H1 (cell line): ENCODE results near the gene CDK19.

ENCODE experiments used
- ATF3 ChIP-seq: IDR thresholded peaks from 2 replicates; pipeline ENCODE4 v1.6.1; 2011; ENCODE audit warnings: low read depth, mild to moderate bottlenecking, low read length; ENCODE audit not compliant: insufficient read depth
- BACH1 ChIP-seq: IDR thresholded peaks from 2 replicates; pipeline ENCODE4 v1.6.1; 2012; ENCODE audit warnings: low read length, improper control_type of control experiment
- CBX8 ChIP-seq: fragments of 300-800, 300-1000 bp; sonication (generic); IDR thresholded peaks from 2 replicates; pipeline ENCODE4 v1.7.1; 2016; ENCODE audit warnings: low read depth, low read length, borderline replicate concordance
- CREB1 ChIP-seq: IDR thresholded peaks from 2 replicates; pipeline ENCODE4 v1.6.1; 2012; ENCODE audit warnings: inconsistent platforms
- EP300 ChIP-seq, 2 experiments: IDR thresholded peaks; 1 replicate in 1 of 2; 2 replicates in 1 of 2; pipeline ENCODE4 v1.6.1; 2011 to 2012; ENCODE audit warnings: low read depth in 2 of 2, low read length in 2 of 2, mild to moderate bottlenecking in 2 of 2, borderline replicate concordance in 1 of 2, inconsistent platforms in 1 of 2, moderate library complexity in 1 of 2
- EZH2 ChIP-seq: fragments of 200-600 bp; sonication (generic); IDR thresholded peaks from 2 replicates; pipeline ENCODE4 v1.7.1; 2012; ENCODE audit warnings: low read depth, mild to moderate bottlenecking, moderate library complexity, low read length, inconsistent platforms; ENCODE audit not compliant: severe bottlenecking
- JUN ChIP-seq: IDR thresholded peaks from 2 replicates; pipeline ENCODE4 v1.6.1; 2011; ENCODE audit warnings: low read depth, mild to moderate bottlenecking, improper control_type of control experiment, low read length
- POLR2A ChIP-seq, 2 experiments: IDR thresholded peaks; 1 replicate in 1 of 2; 2 replicates in 1 of 2; pipeline ENCODE4 v1.6.1; 2011; ENCODE audit warnings: low read depth in 2 of 2, low read length in 2 of 2, mild to moderate bottlenecking in 2 of 2; ENCODE audit errors: control extremely low read depth in 1 of 2
- SRF ChIP-seq: IDR thresholded peaks from 2 replicates; pipeline ENCODE4 v1.6.1; 2011; ENCODE audit warnings: mild to moderate bottlenecking, low read depth, low read length, moderate library complexity
- SUZ12 ChIP-seq: fragments of 200-600 bp; sonication (generic); IDR thresholded peaks from 2 replicates; pipeline ENCODE4 v1.6.1; 2012; ENCODE audit warnings: mild to moderate bottlenecking, inconsistent platforms, low read length, moderate library complexity, mixed read lengths
- USF2 ChIP-seq: IDR thresholded peaks from 2 replicates; pipeline ENCODE4 v1.6.1; 2011; ENCODE audit warnings: low read length, improper control_type of control experiment

DNA sequence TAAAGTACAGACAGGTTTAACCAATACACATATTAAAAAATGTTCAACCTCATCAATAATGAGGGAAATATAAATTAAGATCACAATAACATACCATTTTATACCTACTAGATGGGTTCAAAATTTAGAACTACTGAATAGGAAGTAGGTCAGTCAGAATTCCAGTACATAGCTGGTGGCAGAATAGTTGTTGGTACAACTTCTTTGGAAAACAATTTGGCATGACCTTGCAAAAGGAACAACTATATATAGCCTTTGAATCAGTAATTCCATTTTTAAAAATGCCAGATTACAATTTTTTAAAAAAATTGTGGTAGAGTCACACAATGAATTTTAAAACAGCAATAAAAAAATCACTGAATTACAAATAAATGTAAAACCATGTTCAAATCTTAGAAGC is 165.6 kb downstream of the CDK19 start:
- TF ChIP-seq SUZ12: no peak
- TF ChIP-seq ATF3: no peak
- TF ChIP-seq POLR2A (IDR thresholded peaks at IDR 0.05; ENCODE audit: control extremely low read depth in 1 of 2, low read depth in 2 of 2, low read length in 2 of 2): no peak
- no peak for TF ChIP-seq CREB1
- TF ChIP-seq USF2: no peak
- TF ChIP-seq BACH1: no peak
- no peak for TF ChIP-seq EP300 (IDR thresholded peaks at IDR 0.05; ENCODE audit: borderline replicate concordance in 1 of 2, low read depth in 2 of 2, low read length in 2 of 2)
- no peak for TF ChIP-seq EZH2
- TF ChIP-seq CBX8: no peak
- no peak for TF ChIP-seq JUN
- TF ChIP-seq SRF: no peak
